Measurements from ENCODE around the gene TSPAN4. TPM values are rescaled to one million over a fixed set of nuclear protein-coding genes. Genes with fewer than 3 reads are reported as not detected.
A peak's percentile ranks its signal among the peaks of the same experiment; 100 is the strongest.

TSPAN4 gene
- total and polyA plus RNA-seq, 2 of the 13 experiments (the other 11 are each of a cell fraction or from before 2014, with no cell fraction given) = 31.7 to 68.3 TPM

DNA sequence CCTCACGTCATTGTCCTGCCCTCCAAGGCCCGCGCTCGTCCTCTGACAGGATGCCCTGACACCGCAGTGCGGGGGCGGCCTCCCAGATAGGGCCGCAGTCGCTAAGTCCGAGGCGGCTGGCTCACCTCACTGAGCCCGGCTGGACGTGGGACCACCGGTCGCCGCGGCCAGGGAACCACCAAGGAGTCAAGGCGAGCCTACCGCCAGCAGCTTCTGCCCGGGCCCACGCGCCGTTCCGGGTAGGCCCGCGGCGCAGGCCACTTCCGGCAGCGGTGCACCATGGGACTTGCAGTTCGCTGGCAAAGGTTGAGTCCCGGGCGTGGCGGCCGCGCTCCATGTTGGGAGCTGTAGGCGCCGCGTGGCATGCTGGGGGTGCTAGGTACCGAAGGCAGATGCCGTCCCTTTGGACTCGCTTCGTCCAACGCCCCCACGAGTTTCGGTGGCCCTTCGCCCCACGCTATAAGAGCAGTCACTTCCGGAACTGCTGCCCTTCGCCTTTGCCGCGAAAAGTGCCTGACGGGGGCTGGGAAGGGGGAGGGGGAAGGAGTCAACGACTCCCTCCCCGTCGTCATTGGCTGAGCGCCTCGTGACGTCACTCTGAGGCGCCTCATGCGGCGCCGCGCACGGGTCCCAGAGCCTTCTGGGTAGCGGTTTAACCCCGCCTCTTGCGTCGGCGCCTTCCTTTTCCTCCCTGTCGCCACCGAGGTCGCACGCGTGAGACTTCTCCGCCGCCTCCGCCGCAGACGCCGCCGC is 33.2 kb upstream of the TSPAN4 start, which contains the start of gene RPLP2 (continued):
- TF ChIP-seq, protein P1, sequence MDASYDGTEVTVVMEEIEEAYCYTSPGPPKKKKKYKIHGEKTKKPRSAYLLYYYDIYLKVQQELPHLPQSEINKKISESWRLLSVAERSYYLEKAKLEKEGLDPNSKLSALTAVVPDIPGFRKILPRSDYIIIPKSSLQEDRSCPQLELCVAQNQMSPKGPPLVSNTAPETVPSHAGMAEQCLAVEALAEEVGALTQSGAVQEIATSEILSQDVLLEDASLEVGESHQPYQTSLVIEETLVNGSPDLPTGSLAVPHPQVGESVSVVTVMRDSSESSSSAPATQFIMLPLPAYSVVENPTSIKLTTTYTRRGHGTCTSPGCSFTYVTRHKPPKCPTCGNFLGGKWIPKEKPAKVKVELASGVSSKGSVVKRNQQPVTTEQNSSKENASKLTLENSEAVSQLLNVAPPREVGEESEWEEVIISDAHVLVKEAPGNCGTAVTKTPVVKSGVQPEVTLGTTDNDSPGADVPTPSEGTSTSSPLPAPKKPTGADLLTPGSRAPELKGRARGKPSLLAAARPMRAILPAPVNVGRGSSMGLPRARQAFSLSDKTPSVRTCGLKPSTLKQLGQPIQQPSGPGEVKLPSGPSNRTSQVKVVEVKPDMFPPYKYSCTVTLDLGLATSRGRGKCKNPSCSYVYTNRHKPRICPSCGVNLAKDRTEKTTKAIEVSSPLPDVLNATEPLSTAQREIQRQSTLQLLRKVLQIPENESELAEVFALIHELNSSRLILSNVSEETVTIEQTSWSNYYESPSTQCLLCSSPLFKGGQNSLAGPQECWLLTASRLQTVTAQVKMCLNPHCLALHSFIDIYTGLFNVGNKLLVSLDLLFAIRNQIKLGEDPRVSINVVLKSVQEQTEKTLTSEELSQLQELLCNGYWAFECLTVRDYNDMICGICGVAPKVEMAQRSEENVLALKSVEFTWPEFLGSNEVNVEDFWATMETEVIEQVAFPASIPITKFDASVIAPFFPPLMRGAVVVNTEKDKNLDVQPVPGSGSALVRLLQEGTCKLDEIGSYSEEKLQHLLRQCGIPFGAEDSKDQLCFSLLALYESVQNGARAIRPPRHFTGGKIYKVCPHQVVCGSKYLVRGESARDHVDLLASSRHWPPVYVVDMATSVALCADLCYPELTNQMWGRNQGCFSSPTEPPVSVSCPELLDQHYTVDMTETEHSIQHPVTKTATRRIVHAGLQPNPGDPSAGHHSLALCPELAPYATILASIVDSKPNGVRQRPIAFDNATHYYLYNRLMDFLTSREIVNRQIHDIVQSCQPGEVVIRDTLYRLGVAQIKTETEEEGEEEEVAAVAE (CRISPR knock-in tag; IDR thresholded peaks at IDR 0.05; ENCODE audit: borderline replicate concordance) = peak; percentile 87
- TF ChIP-seq, protein P2, sequence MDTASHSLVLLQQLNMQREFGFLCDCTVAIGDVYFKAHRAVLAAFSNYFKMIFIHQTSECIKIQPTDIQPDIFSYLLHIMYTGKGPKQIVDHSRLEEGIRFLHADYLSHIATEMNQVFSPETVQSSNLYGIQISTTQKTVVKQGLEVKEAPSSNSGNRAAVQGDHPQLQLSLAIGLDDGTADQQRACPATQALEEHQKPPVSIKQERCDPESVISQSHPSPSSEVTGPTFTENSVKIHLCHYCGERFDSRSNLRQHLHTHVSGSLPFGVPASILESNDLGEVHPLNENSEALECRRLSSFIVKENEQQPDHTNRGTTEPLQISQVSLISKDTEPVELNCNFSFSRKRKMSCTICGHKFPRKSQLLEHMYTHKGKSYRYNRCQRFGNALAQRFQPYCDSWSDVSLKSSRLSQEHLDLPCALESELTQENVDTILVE (CRISPR knock-in tag; IDR thresholded peaks at IDR 0.05) = 0 out of 2 replicates have a peak, but pooled peaks have one; percentile 15
- TF ChIP-seq, protein P3, sequence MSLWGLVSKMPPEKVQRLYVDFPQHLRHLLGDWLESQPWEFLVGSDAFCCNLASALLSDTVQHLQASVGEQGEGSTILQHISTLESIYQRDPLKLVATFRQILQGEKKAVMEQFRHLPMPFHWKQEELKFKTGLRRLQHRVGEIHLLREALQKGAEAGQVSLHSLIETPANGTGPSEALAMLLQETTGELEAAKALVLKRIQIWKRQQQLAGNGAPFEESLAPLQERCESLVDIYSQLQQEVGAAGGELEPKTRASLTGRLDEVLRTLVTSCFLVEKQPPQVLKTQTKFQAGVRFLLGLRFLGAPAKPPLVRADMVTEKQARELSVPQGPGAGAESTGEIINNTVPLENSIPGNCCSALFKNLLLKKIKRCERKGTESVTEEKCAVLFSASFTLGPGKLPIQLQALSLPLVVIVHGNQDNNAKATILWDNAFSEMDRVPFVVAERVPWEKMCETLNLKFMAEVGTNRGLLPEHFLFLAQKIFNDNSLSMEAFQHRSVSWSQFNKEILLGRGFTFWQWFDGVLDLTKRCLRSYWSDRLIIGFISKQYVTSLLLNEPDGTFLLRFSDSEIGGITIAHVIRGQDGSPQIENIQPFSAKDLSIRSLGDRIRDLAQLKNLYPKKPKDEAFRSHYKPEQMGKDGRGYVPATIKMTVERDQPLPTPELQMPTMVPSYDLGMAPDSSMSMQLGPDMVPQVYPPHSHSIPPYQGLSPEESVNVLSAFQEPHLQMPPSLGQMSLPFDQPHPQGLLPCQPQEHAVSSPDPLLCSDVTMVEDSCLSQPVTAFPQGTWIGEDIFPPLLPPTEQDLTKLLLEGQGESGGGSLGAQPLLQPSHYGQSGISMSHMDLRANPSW (CRISPR knock-in tag; IDR thresholded peaks at IDR 0.05; ENCODE audit: borderline replicate concordance) = peak; percentile 20; the same call in 1 of the 2 replicates
- TF ChIP-seq YEATS2 (CRISPR knock-in tag; IDR thresholded peaks at IDR 0.05; ENCODE audit: borderline replicate concordance) (peak; percentile 88; the same call in 1 of the 2 replicates), ZNF652 (CRISPR knock-in tag; IDR thresholded peaks at IDR 0.05; ENCODE audit: borderline replicate concordance, low read depth) (no peak), ZNF570 (CRISPR knock-in tag; IDR thresholded peaks at IDR 0.05; ENCODE audit: borderline replicate concordance) (0 out of 2 replicates have a peak, but pooled peaks have one; percentile 27), ZNF777 (CRISPR knock-in tag; IDR thresholded peaks at IDR 0.05) (peak; percentile 9), ZNF354B (CRISPR knock-in tag; IDR thresholded peaks at IDR 0.05) (0 out of 2 replicates have a peak, but pooled peaks have one; percentile 68), EP300 (IDR thresholded peaks at IDR 0.05; ENCODE audit: low read depth in 2 of 2, low read length in 2 of 2) (peak in 1 of 2 experiments; percentile 7; a peak in 1 of 4 replicates), EP300 (CRISPR knock-in tag; IDR thresholded peaks at IDR 0.05; ENCODE audit: borderline replicate concordance) (no peak; the same call in 1 of the 2 replicates), CC2D1A (CRISPR knock-in tag; IDR thresholded peaks at IDR 0.05) (no peak), POLR2AphosphoS2 (IDR thresholded peaks at IDR 0.05; ENCODE audit: low read depth, low read length) (peak; percentile 48; the same call in 1 of the 2 replicates), ZSCAN25 (CRISPR knock-in tag; IDR thresholded peaks at IDR 0.05) (peak; percentile 94), EED (CRISPR knock-in tag; IDR thresholded peaks at IDR 0.05) (peak; percentile 52; the same call in 1 of the 2 replicates), GABPB1 (CRISPR knock-in tag; IDR thresholded peaks at IDR 0.05) (peak; percentile 99)
- TF ChIP-seq, protein P4, sequence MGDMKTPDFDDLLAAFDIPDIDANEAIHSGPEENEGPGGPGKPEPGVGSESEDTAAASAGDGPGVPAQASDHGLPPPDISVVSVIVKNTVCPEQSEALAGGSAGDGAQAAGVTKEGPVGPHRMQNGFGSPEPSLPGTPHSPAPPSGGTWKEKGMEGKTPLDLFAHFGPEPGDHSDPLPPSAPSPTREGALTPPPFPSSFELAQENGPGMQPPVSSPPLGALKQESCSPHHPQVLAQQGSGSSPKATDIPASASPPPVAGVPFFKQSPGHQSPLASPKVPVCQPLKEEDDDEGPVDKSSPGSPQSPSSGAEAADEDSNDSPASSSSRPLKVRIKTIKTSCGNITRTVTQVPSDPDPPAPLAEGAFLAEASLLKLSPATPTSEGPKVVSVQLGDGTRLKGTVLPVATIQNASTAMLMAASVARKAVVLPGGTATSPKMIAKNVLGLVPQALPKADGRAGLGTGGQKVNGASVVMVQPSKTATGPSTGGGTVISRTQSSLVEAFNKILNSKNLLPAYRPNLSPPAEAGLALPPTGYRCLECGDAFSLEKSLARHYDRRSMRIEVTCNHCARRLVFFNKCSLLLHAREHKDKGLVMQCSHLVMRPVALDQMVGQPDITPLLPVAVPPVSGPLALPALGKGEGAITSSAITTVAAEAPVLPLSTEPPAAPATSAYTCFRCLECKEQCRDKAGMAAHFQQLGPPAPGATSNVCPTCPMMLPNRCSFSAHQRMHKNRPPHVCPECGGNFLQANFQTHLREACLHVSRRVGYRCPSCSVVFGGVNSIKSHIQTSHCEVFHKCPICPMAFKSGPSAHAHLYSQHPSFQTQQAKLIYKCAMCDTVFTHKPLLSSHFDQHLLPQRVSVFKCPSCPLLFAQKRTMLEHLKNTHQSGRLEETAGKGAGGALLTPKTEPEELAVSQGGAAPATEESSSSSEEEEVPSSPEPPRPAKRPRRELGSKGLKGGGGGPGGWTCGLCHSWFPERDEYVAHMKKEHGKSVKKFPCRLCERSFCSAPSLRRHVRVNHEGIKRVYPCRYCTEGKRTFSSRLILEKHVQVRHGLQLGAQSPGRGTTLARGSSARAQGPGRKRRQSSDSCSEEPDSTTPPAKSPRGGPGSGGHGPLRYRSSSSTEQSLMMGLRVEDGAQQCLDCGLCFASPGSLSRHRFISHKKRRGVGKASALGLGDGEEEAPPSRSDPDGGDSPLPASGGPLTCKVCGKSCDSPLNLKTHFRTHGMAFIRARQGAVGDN (CRISPR knock-in tag; IDR thresholded peaks at IDR 0.05) = peak; percentile 94
